H1 (cell line): ENCODE measurements around the gene TOP3B. TPM values are rescaled to one million over a fixed set of nuclear protein-coding genes. Genes with fewer than 3 reads are reported as not detected.

Experiments
- CTCF ChIA-PET: fragments of 300-600 bp; sonication (Branson Sonifier 250); formaldehyde crosslinking; loops from one replicate; lab custom pipeline; 2021; ENCODE audit not compliant: partially characterized antibody; lab: Charles Lee
- POLR2A ChIA-PET: fragments of 300-600 bp; sonication (Branson Sonifier 250); formaldehyde crosslinking; loops from one replicate; lab custom pipeline; 2021; ENCODE audit warnings: inconsistent platforms; ENCODE audit not compliant: partially characterized antibody; lab: Charles Lee
- DNase-seq, 2 experiments: peaks; one replicate each; pipeline versions ENCODE4 v3.0.0 to v3.0.0-alpha.2; 2010 to 2022; ENCODE audit warnings: low spot score in 2 of 2, low read depth in 1 of 2, mixed read lengths in 1 of 2
- FAIRE-seq: peaks from 2 replicates; lab custom pipeline; 2011; peaks lifted over from hg19 to GRCh38; lab: Jason Lieb, UNC
- H2AFZ ChIP-seq: 2 replicates; pipeline ENCODE4 v1.8.1; 2012; ENCODE audit warnings: low read length, inconsistent platforms
- H2AK5ac ChIP-seq: 2 replicates; pipeline ENCODE4 v1.6.1; 2013; ENCODE audit warnings: low read depth, low read length
- H2BK120ac ChIP-seq: replicated peaks from 2 replicates; pipeline ENCODE3; 2013; ENCODE audit warnings: low read depth, low read length, inconsistent platforms
- H2BK12ac ChIP-seq: 2 replicates; pipeline ENCODE4 v1.6.1; 2013; ENCODE audit warnings: low read depth, low read length
- H2BK15ac ChIP-seq: 2 replicates; pipeline ENCODE4 v1.6.1; 2013; ENCODE audit warnings: low read length
- H2BK20ac ChIP-seq: 2 replicates; pipeline ENCODE4 v1.6.1; 2013; ENCODE audit warnings: low read length
- H2BK5ac ChIP-seq: 2 replicates; pipeline ENCODE4 v1.6.1; 2013; ENCODE audit warnings: low read depth, low read length
- H3K14ac ChIP-seq: 2 replicates; pipeline ENCODE4 v1.6.1; 2013; ENCODE audit warnings: inconsistent platforms; ENCODE audit not compliant: insufficient read length
- H3K18ac ChIP-seq: 2 replicates; pipeline ENCODE4 v1.6.1; 2013; ENCODE audit warnings: low read length; ENCODE audit errors: extremely low read depth
- H3K23ac ChIP-seq: 2 replicates; pipeline ENCODE4 v1.6.1; 2013; ENCODE audit warnings: inconsistent platforms; ENCODE audit not compliant: insufficient read length
- H3K23me2 ChIP-seq: 2 replicates; pipeline ENCODE4 v1.6.1; 2013; ENCODE audit warnings: low read depth, low read length
- H3K27ac ChIP-seq: 2 replicates; pipeline ENCODE4 v1.6.1; 2011; ENCODE audit warnings: low read depth, low read length, inconsistent platforms
- H3K27me3 ChIP-seq, 4 experiments: replicated peaks in 1 of 4; 1 replicate in 1 of 4; 2 replicates in 3 of 4; pipeline versions ENCODE4 v1.6.1 to v1.8.1; 2011 to 2013; ENCODE audit warnings: low read length in 3 of 4, mild to moderate bottlenecking in 3 of 4, inconsistent platforms in 2 of 4, mixed read lengths in 2 of 4, moderate library complexity in 1 of 4; ENCODE audit not compliant: control insufficient read depth in 3 of 4, insufficient read depth in 3 of 4; ENCODE audit errors: extremely low read depth in 1 of 4
- H3K36me3 ChIP-seq, 4 experiments: 2 replicates each; pipeline versions ENCODE4 v1.6.1 to v1.8.1; 2011 to 2013; ENCODE audit warnings: mild to moderate bottlenecking in 4 of 4, low read length in 3 of 4, moderate library complexity in 2 of 4, control low read depth in 1 of 4, inconsistent platforms in 1 of 4; ENCODE audit not compliant: insufficient read depth in 4 of 4, control insufficient read depth in 2 of 4
- H3K4ac ChIP-seq: replicated peaks from 2 replicates; pipeline ENCODE3; 2013; ENCODE audit warnings: low read length, low read depth, mixed read lengths, inconsistent platforms; ENCODE audit not compliant: insufficient read length
- H3K4me1 ChIP-seq, 4 experiments: replicated peaks in 1 of 4; 1 replicate in 1 of 4; 2 replicates in 3 of 4; pipeline versions ENCODE4 v1.6.1 to v1.8.1; 2011 to 2013; ENCODE audit warnings: low read length in 3 of 4, inconsistent platforms in 2 of 4, mixed read lengths in 1 of 4; ENCODE audit not compliant: insufficient read depth in 4 of 4, control insufficient read depth in 3 of 4
- H3K4me2 ChIP-seq, 2 experiments: 2 replicates each; pipeline versions ENCODE4 v1.6.1 to v1.8.1; 2011 to 2013; ENCODE audit warnings: low read depth in 2 of 2, low read length in 2 of 2, control low read depth in 1 of 2, inconsistent platforms in 1 of 2, mild to moderate bottlenecking in 1 of 2; ENCODE audit not compliant: insufficient read depth in 1 of 2
- H3K4me3 ChIP-seq, 4 experiments: fragments of 200-600, 300-600 bp in 1 of 4; sonication (generic), shearing (Covaris generic), sonication (Bioruptor Twin) in 1 of 4; 2 replicates each; pipeline versions ENCODE4 v1.5.1 to v1.8.1; 2011 to 2016; ENCODE audit warnings: low read length in 4 of 4, low read depth in 3 of 4, control low read depth in 2 of 4, inconsistent platforms in 2 of 4, mild to moderate bottlenecking in 2 of 4, mixed read lengths in 1 of 4, moderate library complexity in 1 of 4; ENCODE audit not compliant: insufficient read depth in 2 of 4; ENCODE audit errors: extremely low read depth in 1 of 4
- H3K56ac ChIP-seq: replicated peaks from 2 replicates; pipeline ENCODE3; 2013; ENCODE audit warnings: low read depth, mild to moderate bottlenecking, mixed read lengths, low read length, inconsistent platforms; ENCODE audit not compliant: insufficient read length
- H3K79me1 ChIP-seq: 2 replicates; pipeline ENCODE4 v1.6.1; 2013; ENCODE audit warnings: low read depth, low read length, control low read depth
- H3K79me2 ChIP-seq, 2 experiments: 2 replicates each; pipeline versions ENCODE4 v1.6.1 to v1.8.1; 2012 to 2013; ENCODE audit warnings: low read length in 2 of 2, mild to moderate bottlenecking in 2 of 2, inconsistent platforms in 1 of 2; ENCODE audit not compliant: insufficient read depth in 2 of 2, control insufficient read depth in 1 of 2
- H3K9ac ChIP-seq, 4 experiments: replicated peaks in 1 of 4; 1 replicate in 1 of 4; 2 replicates in 3 of 4; pipeline versions ENCODE4 v1.6.1 to v1.8.1; 2011 to 2013; ENCODE audit warnings: low read depth in 3 of 4, low read length in 3 of 4, control low read depth in 2 of 4, mild to moderate bottlenecking in 2 of 4, moderate library complexity in 2 of 4, inconsistent platforms in 1 of 4; ENCODE audit errors: extremely low read depth in 1 of 4
- H3K9me3 ChIP-seq, 2 experiments: 2 replicates each; pipeline versions ENCODE4 v1.6.1 to v1.8.1; 2012 to 2013; ENCODE audit warnings: mild to moderate bottlenecking in 2 of 2, moderate library complexity in 2 of 2, control low read depth in 1 of 2, inconsistent platforms in 1 of 2, low read depth in 1 of 2, low read length in 1 of 2, mixed read lengths in 1 of 2; ENCODE audit not compliant: insufficient read depth in 2 of 2
- H4K20me1 ChIP-seq, 2 experiments: replicated peaks in 1 of 2; 2 replicates each; pipeline versions ENCODE3 to v1.8.1; 2011 to 2013; ENCODE audit warnings: inconsistent platforms in 2 of 2, low read length in 2 of 2, mild to moderate bottlenecking in 1 of 2; ENCODE audit not compliant: insufficient read depth in 2 of 2, control insufficient read depth in 1 of 2
- H4K5ac ChIP-seq: 2 replicates; pipeline ENCODE4 v1.6.1; 2013; ENCODE audit warnings: low read length, low read depth, mixed read lengths, inconsistent platforms; ENCODE audit not compliant: insufficient read length
- H4K8ac ChIP-seq: 2 replicates; pipeline ENCODE4 v1.8.0; 2013; ENCODE audit warnings: mild to moderate bottlenecking, moderate library complexity, low read length, inconsistent platforms; ENCODE audit not compliant: insufficient read depth; ENCODE audit errors: extremely low read depth
- H4K91ac ChIP-seq: replicated peaks from 2 replicates; pipeline ENCODE3; 2013; ENCODE audit warnings: low read length, mixed read lengths, inconsistent platforms; ENCODE audit not compliant: insufficient read length
- BRCA1 ChIP-seq: IDR thresholded peaks from 2 replicates; pipeline ENCODE4 v1.6.1; 2012; ENCODE audit warnings: low read depth, low read length, improper control_type of control experiment
- CBX5 ChIP-seq: fragments of 300-800, 300-1000 bp; sonication (generic); IDR thresholded peaks from 2 replicates; pipeline ENCODE4 v1.7.1; 2016; ENCODE audit warnings: antibody characterized with exemption, low read length, low read depth
- EGR1 ChIP-seq: IDR thresholded peaks from 2 replicates; pipeline ENCODE4 v1.6.1; 2011; ENCODE audit warnings: low read depth, low read length, borderline replicate concordance
- EP300 ChIP-seq, 2 experiments: IDR thresholded peaks; 1 replicate in 1 of 2; 2 replicates in 1 of 2; pipeline ENCODE4 v1.6.1; 2011 to 2012; ENCODE audit warnings: low read depth in 2 of 2, low read length in 2 of 2, mild to moderate bottlenecking in 2 of 2, borderline replicate concordance in 1 of 2, inconsistent platforms in 1 of 2, moderate library complexity in 1 of 2
- KDM1A ChIP-seq: fragments of 200-600, 300-600 bp; sonication (generic); IDR thresholded peaks from 2 replicates; pipeline ENCODE4 v1.7.1; 2016; ENCODE audit warnings: mild to moderate bottlenecking, low read length, borderline replicate concordance
- RBBP5 ChIP-seq: IDR thresholded peaks from 2 replicates; pipeline ENCODE4 v1.7.1; 2012; ENCODE audit warnings: low read depth, mild to moderate bottlenecking, inconsistent platforms, low read length, moderate library complexity, borderline replicate concordance
- RNF2 ChIP-seq: fragments of 200-900, 300-1000 bp; sonication (generic); IDR thresholded peaks from 2 replicates; pipeline ENCODE4 v1.7.1; 2016; ENCODE audit warnings: borderline replicate concordance, low read depth, mild to moderate bottlenecking, antibody characterized with exemption, low read length; ENCODE audit not compliant: poor library complexity, severe bottlenecking; ENCODE audit errors: missing control alignments
- SRF ChIP-seq: IDR thresholded peaks from 2 replicates; pipeline ENCODE4 v1.6.1; 2011; ENCODE audit warnings: mild to moderate bottlenecking, low read depth, low read length, moderate library complexity
- ZNF274 ChIP-seq: IDR thresholded peaks from 2 replicates; pipeline ENCODE4 v1.7.0; 2012; ENCODE audit warnings: low read length, borderline replicate concordance; ENCODE audit errors: extremely low read depth
- WGBS, 2 experiments: shearing (Covaris generic) in 1 of 2; methylation state at CpG; one replicate each; pipeline versions ENCODE4 v1.1.6 to v1.1.7; 2013 to 2015; ENCODE audit warnings: low lambda C conversion rate in 2 of 2, mixed read lengths in 2 of 2, inconsistent platforms in 1 of 2, low coverage in 1 of 2, missing lambda C conversion rate in 1 of 2; ENCODE audit not compliant: insufficient replicate concordance in 2 of 2, insufficient coverage in 1 of 2, insufficient read length in 1 of 2; ENCODE audit errors: extremely low coverage in 1 of 2, missing lambda C conversion rate in 1 of 2; 5-methylcytosine and 5-hydroxymethylcytosine counted together
- polyA plus RNA-seq, 7 experiments: library from polyadenylated mRNA; depleted of rRNA in 3 of 7; stranded (reverse) in 5 of 7; unstranded in 2 of 7; fragments of >200 nt in 5 of 7; fragments of 200-250 nt in 2 of 7; gene quantifications; 1 replicate in 5 of 7; 2 replicates in 1 of 7; 4 replicates in 1 of 7; pipeline versions ENCODE4 v1.2.1 to v1.2.3, GENCODE V29; 2011 to 2013; ENCODE audit warnings: missing spikeins in 2 of 7, mixed read lengths in 2 of 7
- total RNA-seq: library from RNA; stranded (reverse); fragmentation: NEBNext Ultra II Directional; extraction: Animal tissue kit (Norgen Biotek cat#: 25700); gene quantifications from 2 replicates; pipeline ENCODE4 v1.2.1, GENCODE V29; 2021
- TF ChIP-seq, protein P1 (sequence below): IDR thresholded peaks from 2 replicates; pipeline ENCODE4 v1.6.1; 2012; ENCODE audit warnings: inconsistent platforms

TOP3B gene
- total and polyA plus RNA-seq, 2 of the 8 experiments (the other 6 are each of a cell fraction or from before 2014, with no cell fraction given) = 30.4 to 52.8 TPM

DNA sequence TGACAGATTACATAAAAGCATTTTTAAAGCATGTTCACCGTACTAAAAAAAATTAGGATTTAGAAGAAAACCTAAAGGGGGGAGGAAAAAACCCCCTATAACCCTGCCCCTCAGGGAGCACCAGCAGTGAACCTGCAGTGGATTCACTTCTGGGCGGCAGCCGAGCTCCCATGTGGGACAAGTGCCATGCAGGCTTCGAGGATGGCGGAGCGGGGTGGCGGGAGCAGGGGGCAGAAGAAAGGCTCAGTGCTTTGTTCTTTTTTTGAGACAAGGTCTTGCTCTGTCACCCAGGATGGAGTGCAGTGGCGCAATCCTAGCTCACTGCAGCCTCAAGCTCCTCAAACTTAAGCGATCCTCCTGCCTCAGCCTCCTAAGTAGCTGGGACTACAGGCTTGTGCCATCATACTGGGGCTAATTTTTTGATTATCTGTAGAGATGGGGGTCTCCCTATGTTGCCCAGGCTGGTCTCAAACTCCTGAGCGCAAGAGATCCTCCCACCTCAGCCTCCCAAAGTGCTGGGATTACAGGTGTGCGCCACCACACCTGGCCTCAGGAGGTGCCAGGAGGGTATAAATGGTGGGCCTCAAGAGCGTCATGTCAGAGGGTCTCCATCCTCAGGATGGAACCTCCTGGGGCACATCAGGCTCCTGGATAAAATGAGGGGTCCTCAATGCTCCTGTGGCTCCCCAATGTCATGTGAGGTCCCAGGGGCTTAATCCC is 64.0 kb downstream of the TOP3B start:
- Histone ChIP-seq H3K79me1 (no peaks in the 10 kb centered on the region), H3K4me1 (peaks cover 13 to 47% (median 35%) of the 10 kb centered on the region in 4 experiments), H3K56ac (no peak overlapping the region), H3K23ac (no peak overlapping the region), H2BK120ac (no peak overlapping the region), H3K23me2 (no peaks in the 10 kb centered on the region), H3K27me3 (no peaks in the 10 kb centered on the region; a peak in 1 of 7 replicates), H2BK15ac (0 out of 2 replicates have a peak overlapping the region, but pooled peaks have one; percentile 81), H4K91ac (peak overlapping the region; percentile 34), H2BK20ac (no peak overlapping the region), H2AK5ac (no peak overlapping the region), H3K14ac (no peak overlapping the region), H2AFZ (no peak overlapping the region), H2BK12ac (no peak overlapping the region), H3K4ac (no peak overlapping the region), H3K9me3 (no peaks in the 10 kb centered on the region), H4K5ac (no peak overlapping the region), H2BK5ac (no peak overlapping the region), H4K8ac (no peak overlapping the region), H3K27ac (no peak overlapping the region), H3K4me3 (no peak overlapping the region), H4K20me1 (no peaks in the 10 kb centered on the region), H3K4me2 (no peak overlapping the region), H3K79me2 (no peaks in the 10 kb centered on the region), H3K36me3 (no peaks in the 10 kb centered on the region), H3K18ac (no peak overlapping the region), H3K9ac (no peak overlapping the region)
- CTCF ChIA-PET = interaction anchor here (7.5 kb wide), 1 partner anchor 20 kb away, joined by 59 read pairs; no protein-coding TSS in a partner anchor
- POLR2A ChIA-PET = interaction anchor here (2.2 kb wide), 1 partner anchor 20 kb away, joined by 8 read pairs; no protein-coding TSS in a partner anchor
- WGBS, 2 experiments = 96% methylated on average over 12 of the region's 12 CpGs; no CpG with 5 or more reads in 1 of the 2 experiments
- no peak for FAIRE-seq
- no peak for DNase-seq
- TF ChIP-seq ZNF274 (no peak), EGR1 (no peak), CBX5 (no peak), EP300 (IDR thresholded peaks at IDR 0.05; ENCODE audit: borderline replicate concordance in 1 of 2, low read depth in 2 of 2, low read length in 2 of 2) (no peak), SRF (no peak), BRCA1 (no peak), RBBP5 (no peak), RNF2 (no peak), KDM1A (no peak)
- TF ChIP-seq, protein P1, sequence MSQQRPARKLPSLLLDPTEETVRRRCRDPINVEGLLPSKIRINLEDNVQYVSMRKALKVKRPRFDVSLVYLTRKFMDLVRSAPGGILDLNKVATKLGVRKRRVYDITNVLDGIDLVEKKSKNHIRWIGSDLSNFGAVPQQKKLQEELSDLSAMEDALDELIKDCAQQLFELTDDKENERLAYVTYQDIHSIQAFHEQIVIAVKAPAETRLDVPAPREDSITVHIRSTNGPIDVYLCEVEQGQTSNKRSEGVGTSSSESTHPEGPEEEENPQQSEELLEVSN = no peak
